ENCODE results near the gene ACRBP. TPM values are rescaled to one million over a fixed set of nuclear protein-coding genes. Genes with fewer than 3 reads are reported as not detected.

The ACRBP gene
- total RNA-seq, 1 experiment from 2014 or later = 1.3 TPM

- DNase-seq = no peak
- no peak overlapping the region for H3K27ac ChIP-seq (ENCODE audit: insufficient read length, low read depth, low read length)
- no CpG with 5 or more reads among the region's 11 CpGs for WGBS (ENCODE audit: extremely low coverage, insufficient read length, low lambda C conversion rate)
- H3K9me3 ChIP-seq (ENCODE audit: control insufficient read depth, low read depth, low read length) = no peaks in the 10 kb centered on the region
- H3K23me2 ChIP-seq (ENCODE audit: insufficient read length, low read depth, low read length, poor library complexity, severe bottlenecking) = peaks cover 12% of the 10 kb centered on the region
- H2BK20ac ChIP-seq (ENCODE audit: low read depth, low read length, poor library complexity, severe bottlenecking) = no peak overlapping the region
- no peak overlapping the region for H3K56ac ChIP-seq (ENCODE audit: insufficient read length, low read depth, low read length)
- no peak overlapping the region for H2BK15ac ChIP-seq (ENCODE audit: low read depth, low read length)
- H3K27ac Mint-ChIP-seq = no peak overlapping the region
- no peak for TF ChIP-seq CTCF (conservative IDR thresholded peaks at IDR 0.05)
- no peaks in the 10 kb centered on the region for H3K79me2 ChIP-seq (ENCODE audit: insufficient read depth, low read length)
- peaks cover 3% of the 10 kb centered on the region for H3K4me1 ChIP-seq (ENCODE audit: insufficient read depth, low read length)
- H3K9me3 Mint-ChIP-seq = no peaks in the 10 kb centered on the region; a peak in 1 of 5 replicates
- H3T11ph ChIP-seq (ENCODE audit: low read length) = no peak overlapping the region
- no peak overlapping the region for H2BK5ac ChIP-seq (ENCODE audit: insufficient read length, low read length)
- H4K8ac ChIP-seq (replicated peaks; ENCODE audit: insufficient read length, low read depth, low read length) = no peak overlapping the region
- H4K5ac ChIP-seq (ENCODE audit: insufficient read length, low read depth, low read length) = no peak overlapping the region
- no peaks in the 10 kb centered on the region for H3K79me1 ChIP-seq (ENCODE audit: insufficient read depth, low read depth, low read length, poor library complexity, severe bottlenecking)
- no peak overlapping the region for H3K9ac ChIP-seq (ENCODE audit: extremely low read depth, insufficient read length, low read length)
- H3K36me3 Mint-ChIP-seq (ENCODE audit: insufficient read depth in 1 of 3, low read depth in 3 of 3) = peaks cover 3 to 22% (median 8%) of the 10 kb centered on the region in 3 experiments; a peak in 6 of 7 replicates
- H3K4me2 ChIP-seq (ENCODE audit: insufficient read depth, insufficient read length, low read length) = no peak overlapping the region
- peaks cover 31% of the 10 kb centered on the region for H3K27me3 Mint-ChIP-seq (ENCODE audit: low read depth)
- no peak overlapping the region for H4K91ac ChIP-seq (ENCODE audit: insufficient read length, low read depth, low read length)
- no peak overlapping the region for H3K18ac ChIP-seq (ENCODE audit: insufficient read length, low read depth, low read length)
- no peaks in the 10 kb centered on the region; the same call in 1 of the 2 replicates for H3K27me3 ChIP-seq (ENCODE audit: insufficient read depth, low read length)
- no peak overlapping the region for H3K14ac ChIP-seq (ENCODE audit: insufficient read depth, low read length)
- no peak overlapping the region for H2BK12ac ChIP-seq (ENCODE audit: insufficient read length, low read depth, low read length)
- no peak overlapping the region for H3K23ac ChIP-seq (ENCODE audit: insufficient read length, low read depth, low read length)
- H2AFZ ChIP-seq (ENCODE audit: low read length) = no peak overlapping the region
- H3K4ac ChIP-seq (ENCODE audit: low read depth, low read length) = no peak overlapping the region
- no peak overlapping the region for H2AK5ac ChIP-seq (ENCODE audit: insufficient read length, low read length)
- no peaks in the 10 kb centered on the region for H4K20me1 ChIP-seq (ENCODE audit: control insufficient read depth, insufficient read depth, insufficient read length)
- H3K4me1 Mint-ChIP-seq = peaks cover 18 to 21% of the 10 kb centered on the region in 2 experiments
- H3K4me3 Mint-ChIP-seq = peak overlapping the region in 1 of 2 experiments; percentile 5; a peak in 1 of 5 replicates
- no peak overlapping the region for H2BK120ac ChIP-seq (ENCODE audit: low read depth, low read length, poor library complexity, severe bottlenecking)
Measured at GRCh38 chr12:6695313-6696045, 48.2 kb upstream of the ACRBP start.
